ENCODE results near the gene USP3. TPM values are rescaled to one million over a fixed set of nuclear protein-coding genes. Genes with fewer than 3 reads are reported as not detected.
"Not testable (repeated sequence)": the region's sequence is repeated elsewhere in the genome, so short reads cannot be mapped to it uniquely, and the experiment has no call there.

The USP3 gene
- total and polyA plus RNA-seq, 2 donors (not counting 1 experiment from before 2014, with no cell fraction given), result 21.3 to 55.5 TPM

- Histone ChIP-seq H3K79me2 (ENCODE audit: control insufficient read depth, insufficient read depth, low read length) (no peaks in the 10 kb centered on the region), H3K4me3 (replicated peaks in 1 of 4; ENCODE audit: control extremely low read depth in 1 of 4, insufficient read depth in 1 of 4, low read depth in 3 of 4, low read length in 4 of 4) (no peak overlapping the region), H3K4me1 (ENCODE audit: control insufficient read depth, extremely low read depth, insufficient read depth, low read length) (peaks cover 23% of the 10 kb centered on the region), H3K9ac (ENCODE audit: insufficient read depth, low read length) (no peak overlapping the region), H2AFZ (ENCODE audit: low read length) (no peak overlapping the region), H3K4me2 (ENCODE audit: extremely low read depth, insufficient read depth, low read length) (no peak overlapping the region), H3K27ac (ENCODE audit: insufficient read depth, low read length) (no peak overlapping the region), H3K27me3 (ENCODE audit: control insufficient read depth, insufficient read depth, low read length) (no peaks in the 10 kb centered on the region), H3K9me3 (ENCODE audit: control insufficient read depth, insufficient read depth, low read depth, low read length) (no peaks in the 10 kb centered on the region), H3K36me3 (ENCODE audit: control insufficient read depth, insufficient read depth, low read length) (no peaks in the 10 kb centered on the region), H4K20me1 (ENCODE audit: control insufficient read depth, extremely low read depth, insufficient read depth, low read length) (no peaks in the 10 kb centered on the region)
- peak in 1 of 2 donors; percentile 53 for DNase-seq (ENCODE audit: low read depth in 2 of 2)
- TF ChIP-seq CTCF (conservative IDR thresholded peaks at IDR 0.05 in 1 of 2, IDR thresholded peaks at IDR 0.05 in 1 of 2; ENCODE audit: low read depth in 1 of 2, low read length in 2 of 2) (no peak), EZH2 (IDR thresholded peaks at IDR 0.05; ENCODE audit: low read length, missing control alignments) (no peak)
Measured at GRCh38 chr15:63483521-63484371, 20.6 kb upstream of the USP3 start.

GRCh38 chr15:63484433-63485186, 19.8 kb upstream of the USP3 start:
- H4K20me1 ChIP-seq (ENCODE audit: control insufficient read depth, extremely low read depth, insufficient read depth, low read length), result no peaks in the 10 kb centered on the region
- no peaks in the 10 kb centered on the region for H3K9me3 ChIP-seq (ENCODE audit: control insufficient read depth, insufficient read depth, low read depth, low read length)
- H3K27me3 ChIP-seq (ENCODE audit: control insufficient read depth, insufficient read depth, low read length), result no peaks in the 10 kb centered on the region
- no peak overlapping the region for H3K9ac ChIP-seq (ENCODE audit: insufficient read depth, low read length)
- H2AFZ ChIP-seq (ENCODE audit: low read length), result no peak overlapping the region
- no peak overlapping the region for H3K27ac ChIP-seq (ENCODE audit: insufficient read depth, low read length)
- H3K4me1 ChIP-seq (ENCODE audit: control insufficient read depth, extremely low read depth, insufficient read depth, low read length), result peaks cover 16% of the 10 kb centered on the region
- TF ChIP-seq CTCF (conservative IDR thresholded peaks at IDR 0.05 in 1 of 2, IDR thresholded peaks at IDR 0.05 in 1 of 2; ENCODE audit: low read depth in 1 of 2, low read length in 2 of 2), result no peak
- no peak for TF ChIP-seq EZH2 (IDR thresholded peaks at IDR 0.05; ENCODE audit: low read length, missing control alignments)
- no peak for DNase-seq (ENCODE audit: low read depth in 2 of 2)
- no peak overlapping the region for H3K4me2 ChIP-seq (ENCODE audit: extremely low read depth, insufficient read depth, low read length)
- H3K4me3 ChIP-seq (replicated peaks in 1 of 4; ENCODE audit: control extremely low read depth in 1 of 4, insufficient read depth in 1 of 4, low read depth in 3 of 4, low read length in 4 of 4), result no peak overlapping the region
- no peaks in the 10 kb centered on the region for H3K36me3 ChIP-seq (ENCODE audit: control insufficient read depth, insufficient read depth, low read length)
- no peaks in the 10 kb centered on the region for H3K79me2 ChIP-seq (ENCODE audit: control insufficient read depth, insufficient read depth, low read length)

GRCh38 chr15:63487076-63487757, 17.2 kb upstream of the USP3 start:
- Histone ChIP-seq H3K27ac (ENCODE audit: insufficient read depth, low read length) (no peak overlapping the region), H3K27me3 (ENCODE audit: control insufficient read depth, insufficient read depth, low read length) (no peaks in the 10 kb centered on the region), H3K4me3 (replicated peaks in 1 of 4; ENCODE audit: control extremely low read depth in 1 of 4, insufficient read depth in 1 of 4, low read depth in 3 of 4, low read length in 4 of 4) (no peak overlapping the region), H3K36me3 (ENCODE audit: control insufficient read depth, insufficient read depth, low read length) (no peaks in the 10 kb centered on the region), H2AFZ (ENCODE audit: low read length) (no peak overlapping the region), H3K9me3 (ENCODE audit: control insufficient read depth, insufficient read depth, low read depth, low read length) (no peaks in the 10 kb centered on the region), H4K20me1 (ENCODE audit: control insufficient read depth, extremely low read depth, insufficient read depth, low read length) (no peaks in the 10 kb centered on the region), H3K9ac (ENCODE audit: insufficient read depth, low read length) (no peak overlapping the region), H3K79me2 (ENCODE audit: control insufficient read depth, insufficient read depth, low read length) (no peaks in the 10 kb centered on the region), H3K4me2 (ENCODE audit: extremely low read depth, insufficient read depth, low read length) (no peak overlapping the region), H3K4me1 (ENCODE audit: control insufficient read depth, extremely low read depth, insufficient read depth, low read length) (peaks cover 8% of the 10 kb centered on the region)
- TF ChIP-seq CTCF (conservative IDR thresholded peaks at IDR 0.05 in 1 of 2, IDR thresholded peaks at IDR 0.05 in 1 of 2; ENCODE audit: low read depth in 1 of 2, low read length in 2 of 2) (peak; percentile 91 to 94), EZH2 (IDR thresholded peaks at IDR 0.05; ENCODE audit: low read length, missing control alignments) (no peak)
- peak; percentile 56 to 78 for DNase-seq (ENCODE audit: low read depth in 2 of 2)

- not testable (repeated sequence) for H3K27ac ChIP-seq (ENCODE audit: insufficient read depth, low read length); H3K79me2 ChIP-seq (ENCODE audit: control insufficient read depth, insufficient read depth, low read length); H4K20me1 ChIP-seq (ENCODE audit: control insufficient read depth, extremely low read depth, insufficient read depth, low read length); H3K9me3 ChIP-seq (ENCODE audit: control insufficient read depth, insufficient read depth, low read depth, low read length); DNase-seq (ENCODE audit: low read depth in 2 of 2); H2AFZ ChIP-seq (ENCODE audit: low read length); H3K36me3 ChIP-seq (ENCODE audit: control insufficient read depth, insufficient read depth, low read length); H3K4me3 ChIP-seq (replicated peaks in 1 of 4; ENCODE audit: control extremely low read depth in 1 of 4, insufficient read depth in 1 of 4, low read depth in 3 of 4, low read length in 4 of 4); H3K9ac ChIP-seq (ENCODE audit: insufficient read depth, low read length); H3K4me2 ChIP-seq (ENCODE audit: extremely low read depth, insufficient read depth, low read length); H3K27me3 ChIP-seq (ENCODE audit: control insufficient read depth, insufficient read depth, low read length)
- peaks cover 14% of the 10 kb centered on the region for H3K4me1 ChIP-seq (ENCODE audit: control insufficient read depth, extremely low read depth, insufficient read depth, low read length)
Measured at GRCh38 chr15:63487758-63488397, 16.5 kb upstream of the USP3 start.
